ENCODE data around the gene VENTX. TPM values are rescaled to one million over a fixed set of nuclear protein-coding genes. Genes with fewer than 3 reads are reported as not detected.

The VENTX gene
- total RNA-seq, 1 donor from 2014 or later: not detected

GRCh38 chr10:133276435-133277201 is 39.0 kb downstream of the VENTX start, which contains the start of gene ADAM8:
Gene ADAM8, minus strand, starts transcription at chr10:133276868. Its CDS starts 51 bp downstream, at chr10:133276817.
- Histone ChIP-seq H3K36me3 (ENCODE audit: control insufficient read depth, insufficient read depth, low read length) (peaks cover 11% of the 10 kb centered on the region), H3K27me3 (ENCODE audit: control insufficient read depth, insufficient read depth, low read length) (no peaks in the 10 kb centered on the region), H3K4me3 (ENCODE audit: low read depth, low read length) (peak within 1 kb of the TSS; percentile 37)
- no peak for FAIRE-seq
- no peak for DNase-seq (ENCODE audit: low read depth)
- TF ChIP-seq CTCF (IDR thresholded peaks at IDR 0.05; ENCODE audit: insufficient read depth, low read length, severe bottlenecking): no peak

GRCh38 chr10:133277277-133277992 is 39.8 kb downstream of the VENTX start:
- Histone ChIP-seq H3K4me3 (ENCODE audit: low read depth, low read length) (no peak overlapping the region), H3K27me3 (ENCODE audit: control insufficient read depth, insufficient read depth, low read length) (no peaks in the 10 kb centered on the region), H3K36me3 (ENCODE audit: control insufficient read depth, insufficient read depth, low read length) (peaks cover 13% of the 10 kb centered on the region)
- FAIRE-seq (no peak), DNase-seq (ENCODE audit: low read depth) (no peak)
- TF ChIP-seq CTCF (IDR thresholded peaks at IDR 0.05; ENCODE audit: insufficient read depth, low read length, severe bottlenecking): no peak

GRCh38 chr10:133277993-133278576 is 40.4 kb downstream of the VENTX start:
- peaks cover 14% of the 10 kb centered on the region for H3K36me3 ChIP-seq (ENCODE audit: control insufficient read depth, insufficient read depth, low read length)
- no peak overlapping the region for H3K4me3 ChIP-seq (ENCODE audit: low read depth, low read length)
- FAIRE-seq (no peak), DNase-seq (ENCODE audit: low read depth) (no peak)
- no peaks in the 10 kb centered on the region for H3K27me3 ChIP-seq (ENCODE audit: control insufficient read depth, insufficient read depth, low read length)
- no peak for TF ChIP-seq CTCF (IDR thresholded peaks at IDR 0.05; ENCODE audit: insufficient read depth, low read length, severe bottlenecking)

GRCh38 chr10:133278577-133279265 is 41.1 kb downstream of the VENTX start:
- no peak for FAIRE-seq
- no peaks in the 10 kb centered on the region for H3K27me3 ChIP-seq (ENCODE audit: control insufficient read depth, insufficient read depth, low read length)
- DNase-seq (ENCODE audit: low read depth): peak; percentile 85
- no peak for TF ChIP-seq CTCF (IDR thresholded peaks at IDR 0.05; ENCODE audit: insufficient read depth, low read length, severe bottlenecking)
- no peak overlapping the region for H3K4me3 ChIP-seq (ENCODE audit: low read depth, low read length)
- H3K36me3 ChIP-seq (ENCODE audit: control insufficient read depth, insufficient read depth, low read length): peaks cover 17% of the 10 kb centered on the region

- FAIRE-seq: no peak
- H3K27me3 ChIP-seq (ENCODE audit: control insufficient read depth, insufficient read depth, low read length): no peaks in the 10 kb centered on the region
- peaks cover 23% of the 10 kb centered on the region for H3K36me3 ChIP-seq (ENCODE audit: control insufficient read depth, insufficient read depth, low read length)
- no peak overlapping the region for H3K4me3 ChIP-seq (ENCODE audit: low read depth, low read length)
- no peak for DNase-seq (ENCODE audit: low read depth)
- TF ChIP-seq CTCF (IDR thresholded peaks at IDR 0.05; ENCODE audit: insufficient read depth, low read length, severe bottlenecking): no peak
Measured at GRCh38 chr10:133279326-133280226, 41.9 kb downstream of the VENTX start.
